GM12873 (cell line): ENCODE results near the gene YWHAG.

Experiments used
- CTCF ChIP-seq: IDR thresholded peaks from 2 replicates; pipeline ENCODE4 v1.5.1; 2012; ENCODE audit warnings: low read depth, mild to moderate bottlenecking, moderate library complexity, low read length, control low read depth; ENCODE audit not compliant: insufficient read depth; ENCODE audit errors: missing control alignments

Gene YWHAG

GRCh38 chr7:76358481-76359110 lies at the start of gene YWHAG:
Gene YWHAG (minus strand): TSS chr7:76358991. CDS start chr7:76358808, 183 bp downstream.
- no peak for TF ChIP-seq CTCF

- no peak for TF ChIP-seq CTCF
These were observed 49.4 kb upstream of the YWHAG start for GRCh38 chr7:76408121-76408560.

- no peak for TF ChIP-seq CTCF
These were observed 48.9 kb upstream of the YWHAG start for GRCh38 chr7:76407718-76408117.

GRCh38 chr7:76405738-76406137 lies 46.9 kb upstream of the YWHAG start:
- no peak for TF ChIP-seq CTCF

- TF ChIP-seq CTCF: no peak
These were observed 45.1 kb upstream of the YWHAG start for GRCh38 chr7:76403780-76404494.

GRCh38 chr7:76400248-76400647 lies 41.5 kb upstream of the YWHAG start:
- TF ChIP-seq CTCF: no peak

- no peak for TF ChIP-seq CTCF
These were observed 38.8 kb upstream of the YWHAG start for GRCh38 chr7:76397409-76398183.
